Measurements from ENCODE around the gene ANKMY1.
"Not testable (repeated sequence)": the region's sequence is repeated elsewhere in the genome, so short reads cannot be mapped to it uniquely, and the experiment has no call there.

ANKMY1 gene

DNA sequence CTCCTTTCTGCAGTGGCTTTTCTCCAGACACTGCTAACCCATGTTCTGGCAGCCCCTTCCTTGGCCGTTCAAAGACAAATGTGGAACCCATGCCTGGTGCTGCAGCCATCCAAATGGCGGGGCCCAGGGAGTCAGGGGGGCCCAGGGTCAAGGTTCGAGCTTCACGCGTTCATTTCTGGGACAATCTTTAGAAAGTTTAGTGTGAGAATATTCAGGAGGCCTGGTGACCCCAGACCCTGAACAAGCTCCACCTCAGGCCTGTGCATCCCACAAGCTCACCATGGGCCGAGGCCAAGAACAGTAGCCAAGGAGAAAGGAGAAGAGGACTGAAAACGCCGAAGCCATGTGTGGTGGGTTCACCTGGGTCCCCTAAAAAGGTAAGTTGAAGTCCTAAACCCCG lies 54.4 kb downstream of the ANKMY1 start:
- no peak for DNase-seq (ENCODE audit: low read depth)

DNA sequence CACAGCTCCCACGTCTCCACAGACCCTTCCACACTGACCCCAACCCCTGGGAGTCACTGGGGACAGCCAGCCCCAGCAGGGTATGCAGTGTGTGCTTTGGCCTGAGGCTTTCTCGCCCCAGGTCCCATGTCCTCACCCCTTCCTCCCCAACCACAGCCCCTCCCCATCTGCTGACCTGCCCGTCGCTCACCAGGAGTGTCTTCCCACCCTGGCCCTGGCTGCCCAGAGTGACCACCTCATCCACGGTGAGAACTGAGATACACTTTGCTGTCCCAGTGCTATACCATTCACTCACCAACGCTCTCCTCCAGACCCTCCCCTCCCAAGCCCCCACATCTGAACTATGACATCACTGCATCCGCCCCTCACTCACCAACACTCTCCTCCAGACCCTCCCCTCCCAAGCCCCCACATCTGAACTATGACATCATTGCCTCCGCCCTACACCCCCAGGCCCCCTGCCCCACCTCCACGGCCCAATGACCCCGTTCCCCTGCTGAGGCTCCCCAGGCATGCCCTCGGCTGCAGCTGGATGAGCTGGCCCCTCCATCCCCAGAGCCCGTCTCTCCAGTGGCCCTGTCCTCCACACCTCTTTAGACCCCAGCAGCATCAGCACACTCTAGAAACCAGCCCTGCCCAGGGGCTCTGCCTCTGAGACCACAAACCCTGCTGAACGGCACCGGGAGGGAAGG lies 55.2 kb downstream of the ANKMY1 start:
- DNase-seq (ENCODE audit: low read depth), result no peak

DNA sequence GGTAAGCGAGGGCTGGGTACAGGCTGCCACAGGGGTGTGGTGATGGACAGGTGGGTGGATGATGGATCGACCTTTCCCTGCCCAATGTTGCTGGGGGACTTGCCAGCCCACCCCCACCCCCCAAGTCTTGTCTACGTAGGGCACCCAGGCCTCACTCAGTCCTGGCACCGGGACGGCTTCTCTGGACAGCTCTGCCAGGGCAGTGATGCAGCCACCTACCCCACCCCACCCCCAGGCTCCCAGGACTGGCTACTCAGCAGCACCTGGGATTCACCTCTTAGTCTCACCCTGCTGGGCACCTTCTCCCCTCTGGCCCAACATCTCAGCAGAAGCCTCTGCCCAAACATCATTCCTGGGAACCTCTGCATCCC lies 55.7 kb downstream of the ANKMY1 start:
- no peak for DNase-seq (ENCODE audit: low read depth)

- no peak for DNase-seq (ENCODE audit: low read depth)
Measured at GRCh38 chr2:240501531-240501991, 56.2 kb downstream of the ANKMY1 start.

DNA sequence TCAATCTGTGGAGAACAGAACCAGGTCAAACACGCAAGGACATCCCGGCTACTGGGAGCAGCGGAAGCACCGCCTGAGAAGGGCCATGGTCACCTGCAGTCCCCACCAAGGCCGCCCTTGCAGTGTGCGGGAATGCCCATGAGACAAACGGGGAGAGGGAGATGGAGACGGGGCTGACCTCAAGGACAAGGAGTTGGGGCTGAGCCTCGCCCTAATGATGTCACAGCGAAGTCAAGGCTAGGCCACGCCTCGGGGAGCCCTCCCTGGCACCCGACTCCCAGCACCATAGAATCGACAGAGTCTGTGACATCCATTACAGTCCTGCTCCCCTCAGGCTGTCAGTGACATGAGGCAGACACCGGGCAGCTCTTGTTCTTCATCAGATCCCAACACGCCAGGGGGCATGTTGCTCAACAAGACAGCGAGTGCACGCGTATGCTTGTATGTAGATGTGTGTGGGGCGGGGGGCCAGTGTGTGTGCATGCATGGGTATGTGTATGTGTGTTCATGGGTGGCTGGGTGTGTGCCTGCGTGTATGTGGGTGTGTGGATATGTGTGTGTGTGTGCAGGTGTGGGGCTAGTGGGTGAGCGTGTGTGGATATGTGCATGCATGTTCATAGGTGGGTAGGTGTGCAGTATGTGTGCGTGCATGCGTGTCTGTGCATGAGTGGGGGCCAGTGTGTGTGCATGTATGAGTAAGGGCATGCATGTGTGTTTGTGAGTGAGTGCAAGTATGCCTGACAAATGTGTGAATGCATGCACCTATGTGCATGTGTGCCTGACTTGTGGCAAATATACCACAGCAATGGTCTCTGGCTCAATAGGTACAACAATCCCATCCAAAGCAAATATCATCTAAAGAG lies 57.0 kb downstream of the ANKMY1 start:
- DNase-seq (ENCODE audit: low read depth), result no peak

DNA sequence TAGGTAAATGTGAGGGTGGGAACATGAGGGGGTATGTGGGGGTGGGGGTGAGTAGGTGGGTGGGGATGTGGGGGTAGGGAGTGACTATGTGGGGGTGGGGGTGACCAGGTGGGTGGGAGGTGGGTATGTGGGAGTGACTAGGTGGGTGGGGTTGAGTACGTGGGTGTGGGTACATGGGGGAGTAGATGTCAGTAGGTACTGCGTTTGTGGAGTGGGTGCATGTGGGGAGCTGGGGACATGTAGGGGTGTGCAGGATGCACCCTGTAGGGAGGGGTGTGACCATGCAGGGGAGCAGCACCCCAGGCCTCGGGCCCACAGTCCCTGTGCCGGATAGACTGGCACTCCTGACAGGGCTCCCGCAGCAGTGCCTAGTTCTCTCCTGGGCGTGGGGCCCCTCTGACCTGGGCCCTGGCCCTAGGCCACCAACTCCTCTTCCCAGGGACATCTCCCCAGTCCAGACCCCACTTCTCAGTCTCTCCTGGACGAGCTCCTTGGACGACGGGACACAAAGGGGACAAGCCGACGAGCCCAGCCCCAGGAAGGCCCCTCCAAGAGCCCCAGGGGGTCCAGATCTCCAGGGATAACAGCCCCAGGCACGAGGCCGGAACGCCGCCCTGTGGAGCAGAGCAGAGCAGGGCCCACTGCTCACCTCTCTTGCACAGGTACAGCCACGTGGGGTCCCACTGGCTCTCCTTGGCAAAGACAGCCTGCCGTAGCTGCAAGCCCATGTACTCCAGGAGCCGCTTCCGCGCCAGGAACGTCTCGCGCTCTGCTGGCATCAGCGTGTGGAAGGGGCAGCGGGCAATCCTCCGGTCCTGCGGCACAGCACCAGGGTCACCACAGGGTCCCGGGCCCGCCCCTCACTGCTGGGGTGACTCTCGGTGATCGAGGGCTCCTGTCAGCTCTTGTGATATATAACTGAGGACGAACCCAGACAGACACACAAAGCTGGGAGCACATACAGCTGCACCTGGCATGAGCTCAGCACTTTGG lies 58.2 kb downstream of the ANKMY1 start:
- no peak for DNase-seq (ENCODE audit: low read depth)

DNA sequence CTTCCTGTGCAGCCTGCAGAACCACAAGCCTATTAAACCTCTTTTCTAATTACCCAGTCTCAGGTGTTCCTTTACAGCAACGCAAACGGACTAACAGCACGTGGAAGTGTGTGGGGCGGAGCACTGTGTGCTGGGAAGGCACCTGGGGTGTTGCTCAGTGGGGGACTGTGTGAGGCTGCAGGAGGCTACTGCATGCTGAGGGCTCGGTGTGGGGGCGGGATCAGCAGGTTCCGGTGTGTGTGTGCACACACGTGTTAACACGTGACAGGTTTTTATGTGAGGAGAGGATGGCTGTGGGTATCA lies 58.9 kb downstream of the ANKMY1 start:
- DNase-seq (ENCODE audit: low read depth), result no peak

- no peak for DNase-seq (ENCODE audit: low read depth)
Measured at GRCh38 chr2:240498171-240498957, 59.4 kb downstream of the ANKMY1 start.

DNA sequence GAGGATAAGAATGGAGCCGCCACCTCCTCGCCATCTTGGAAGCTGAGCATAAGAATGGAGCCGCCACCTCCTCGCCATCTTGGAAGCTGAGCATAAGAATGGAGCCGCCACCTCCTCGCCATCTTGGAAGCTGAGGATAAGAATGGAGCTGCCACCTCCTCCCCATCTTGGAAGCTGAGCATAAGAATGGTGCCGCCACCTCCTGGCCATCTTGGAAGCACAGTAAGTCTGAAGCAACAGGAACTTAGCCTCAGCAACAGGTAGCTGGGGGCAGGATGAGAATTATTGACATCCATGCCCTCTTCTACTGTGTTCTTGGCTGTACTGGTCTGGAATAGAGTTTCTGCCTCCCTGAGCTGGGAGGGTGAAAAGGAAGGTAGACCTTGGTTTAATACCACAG lies 60.7 kb downstream of the ANKMY1 start:
- not testable (repeated sequence) for DNase-seq (ENCODE audit: low read depth)

DNA sequence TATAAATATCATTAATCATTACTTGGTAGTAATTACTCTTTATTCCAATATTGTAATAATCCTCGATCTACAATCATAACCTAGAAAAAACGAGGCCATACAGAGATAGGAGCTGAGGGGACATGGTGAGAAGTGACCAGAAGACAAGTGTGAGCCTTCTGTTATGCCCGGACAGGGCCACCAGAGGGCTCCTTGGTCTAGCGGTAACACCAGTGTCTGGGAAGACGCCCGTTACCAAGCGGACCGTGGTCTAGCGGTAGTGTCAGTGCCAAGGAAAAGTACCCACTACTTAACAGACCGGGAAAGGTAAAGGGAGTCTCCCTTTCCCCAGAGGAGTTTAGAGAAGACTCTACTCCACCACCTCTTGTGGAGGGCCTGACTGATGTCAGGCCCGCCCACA lies 62.8 kb downstream of the ANKMY1 start:
- DNase-seq (ENCODE audit: low read depth), result not testable (repeated sequence)

DNA sequence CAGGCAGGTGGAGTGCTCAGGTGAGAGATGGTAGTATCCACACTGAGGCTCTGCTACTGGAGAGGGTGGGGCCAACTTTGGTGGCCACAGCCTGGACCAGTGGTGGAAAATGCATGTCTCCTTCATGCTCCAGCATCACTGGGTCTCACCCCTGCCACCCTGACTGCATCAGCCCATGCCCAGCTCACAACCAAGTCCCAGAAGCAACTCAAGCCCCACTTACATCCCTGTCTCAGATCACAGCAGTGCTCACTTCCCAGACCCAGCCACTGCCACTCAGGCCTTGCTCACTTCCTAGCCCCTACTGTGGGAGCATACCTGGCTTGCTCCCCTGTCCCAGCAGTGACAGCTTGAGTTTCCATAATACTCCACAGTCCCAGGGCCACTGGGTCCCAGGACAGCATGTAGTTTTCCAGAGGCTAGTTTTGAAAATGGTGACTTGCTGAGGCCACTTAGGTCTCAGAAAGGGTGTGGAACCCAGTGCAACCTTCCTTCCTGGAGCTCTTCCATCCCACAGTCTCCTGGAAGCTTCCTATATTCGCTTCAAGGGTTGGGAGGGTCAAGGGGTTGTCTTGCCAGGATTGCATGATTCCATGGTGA lies 63.5 kb downstream of the ANKMY1 start:
- DNase-seq (ENCODE audit: low read depth), result no peak

GRCh38 chr2:240491483-240491882 lies 66.3 kb downstream of the ANKMY1 start:
- DNase-seq (ENCODE audit: low read depth), result no peak

- no peak for DNase-seq (ENCODE audit: low read depth)
Measured at GRCh38 chr2:240482141-240482540, 75.6 kb downstream of the ANKMY1 start.

DNA sequence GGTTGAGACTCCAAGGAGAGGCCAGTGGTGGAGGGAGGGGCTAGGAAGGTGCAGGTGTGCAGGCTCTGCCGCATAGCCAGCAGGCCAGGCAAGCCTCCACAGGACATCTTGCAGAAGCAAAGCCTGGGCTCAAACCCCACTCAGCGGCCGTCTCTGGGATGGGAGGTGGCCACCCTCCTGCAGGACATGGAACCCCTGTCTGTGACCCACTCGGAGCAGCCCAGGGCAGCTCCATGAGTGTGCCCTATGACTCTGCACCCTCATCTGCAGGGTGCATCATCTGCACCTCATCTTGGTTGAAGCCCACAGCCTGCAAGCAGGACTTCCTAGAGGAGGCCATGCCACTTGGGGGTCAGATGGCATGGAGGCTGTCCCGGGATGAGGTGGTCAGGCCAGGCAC lies 76.1 kb downstream of the ANKMY1 start:
- DNase-seq (ENCODE audit: low read depth), result no peak

DNA sequence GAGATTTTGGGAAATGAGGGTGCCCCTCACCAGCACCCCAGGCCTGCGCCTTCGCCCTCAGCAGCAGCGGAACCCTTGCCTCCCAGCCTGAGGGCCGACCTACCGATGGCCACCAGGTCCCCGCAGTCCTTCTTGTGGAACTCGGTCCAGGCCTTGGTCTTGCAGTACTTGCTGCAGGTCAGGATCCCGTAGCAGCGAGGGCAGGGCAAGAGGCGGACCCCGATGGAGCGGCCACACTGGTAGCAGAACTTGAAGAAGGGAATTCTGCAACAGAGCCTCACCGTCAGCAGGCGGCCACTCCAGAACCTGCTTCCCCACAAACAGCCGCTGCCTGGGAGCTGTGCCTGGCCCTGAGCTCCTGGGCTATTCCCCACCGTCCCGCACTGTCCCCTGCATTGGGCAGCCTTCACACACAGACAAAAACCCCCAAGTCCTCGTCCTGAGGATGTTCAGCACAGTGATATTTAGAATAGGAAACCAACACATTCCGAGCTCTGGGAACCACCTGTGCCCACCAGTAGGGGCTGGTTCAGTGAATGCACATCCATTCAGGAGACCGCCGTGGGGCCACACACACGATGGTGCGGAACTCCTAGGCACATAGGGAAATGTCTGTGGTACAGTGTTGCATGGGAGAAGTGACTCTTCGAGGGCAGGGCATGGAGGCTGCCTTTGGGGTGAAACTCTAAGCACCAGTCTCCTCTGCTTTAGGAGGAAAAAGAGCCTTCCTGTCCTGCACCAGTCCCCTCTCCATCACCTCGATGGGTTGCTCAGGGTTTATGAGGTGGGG lies 76.8 kb downstream of the ANKMY1 start:
- no peak for DNase-seq (ENCODE audit: low read depth)

GRCh38 chr2:240479111-240479501 lies 78.7 kb downstream of the ANKMY1 start:
- no peak for DNase-seq (ENCODE audit: low read depth)

DNA sequence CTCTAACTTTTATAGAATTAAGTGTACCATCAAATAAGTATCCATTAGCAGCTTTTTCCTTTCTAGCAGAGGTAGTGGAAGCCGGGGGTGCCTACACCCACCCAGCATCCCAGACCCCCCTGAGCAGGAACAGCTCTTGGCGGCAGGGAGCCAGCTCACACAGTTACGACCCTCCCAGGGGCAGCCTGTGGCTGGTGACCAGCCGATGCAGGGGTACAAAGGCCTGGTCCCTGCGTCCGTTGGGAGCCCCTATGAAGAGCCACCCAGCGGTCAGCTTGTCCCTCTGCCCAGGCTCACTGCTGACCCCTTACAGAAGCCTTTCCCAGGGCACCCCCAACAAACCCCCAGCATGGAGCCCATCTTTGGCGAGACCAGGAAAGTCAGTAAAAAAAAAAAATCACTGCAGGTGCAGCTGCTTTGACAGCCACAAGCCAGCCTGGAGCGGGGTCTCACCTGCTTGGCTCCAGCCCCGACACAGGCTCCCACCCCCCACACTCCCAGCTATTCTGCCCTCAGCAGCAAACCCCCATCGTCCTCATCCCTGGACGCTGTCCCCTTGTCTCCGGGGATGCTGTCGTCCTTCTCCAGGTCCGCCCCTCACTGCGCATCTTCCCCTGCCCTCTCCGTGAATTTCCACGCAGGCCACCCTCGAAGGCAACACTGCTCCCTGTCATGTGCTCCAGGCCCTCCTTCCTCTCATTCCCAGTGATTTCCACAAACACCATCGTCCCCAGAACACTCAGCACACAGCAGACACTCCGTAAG lies 79.3 kb downstream of the ANKMY1 start:
- DNase-seq (ENCODE audit: low read depth), result no peak

DNA sequence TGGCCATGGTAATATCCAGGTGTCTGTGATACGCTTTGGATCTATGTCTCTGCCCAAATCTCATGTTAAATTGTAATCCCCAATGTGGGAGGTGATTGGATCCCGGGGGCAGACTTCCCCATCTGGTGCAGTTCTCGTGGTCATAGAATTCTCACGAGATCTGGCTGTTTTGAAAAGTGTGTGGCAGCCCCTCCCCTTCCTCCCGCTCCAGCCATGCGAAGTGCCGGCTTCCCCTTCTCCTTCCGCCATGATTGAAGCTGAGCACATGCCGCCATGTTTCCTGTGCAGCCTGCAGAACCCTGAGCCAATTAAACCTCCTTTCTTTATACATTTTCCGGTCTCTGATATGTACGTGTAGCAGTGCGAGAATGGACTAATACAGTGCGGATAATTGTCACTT lies 79.9 kb downstream of the ANKMY1 start:
- no peak for DNase-seq (ENCODE audit: low read depth)

DNA sequence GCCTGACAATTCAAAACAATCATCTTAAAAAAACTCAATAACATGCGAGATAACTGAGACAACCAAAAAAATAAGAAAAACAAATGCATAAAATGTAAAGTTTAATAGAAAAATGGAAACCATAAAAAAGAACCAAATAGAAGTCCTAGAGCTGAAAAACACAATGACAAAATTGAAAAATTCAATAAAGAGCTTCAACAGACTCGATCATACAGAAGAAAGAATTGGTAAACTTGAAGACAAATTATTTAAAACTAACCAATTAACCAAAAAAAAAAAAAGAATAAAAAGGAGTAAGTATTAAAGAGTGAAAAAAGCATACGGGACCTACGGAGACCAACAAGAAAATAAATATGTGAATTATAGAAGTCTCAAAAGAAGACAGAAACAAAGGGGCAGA lies 84.6 kb downstream of the ANKMY1 start:
- no peak for DNase-seq (ENCODE audit: low read depth)

Data from stimulated activated CD8-positive, alpha-beta memory T cell treated with anti-CD3 and anti-CD28 coated beads, Interleukin-7, amount 100 ng/mL, for 24 hours (primary cell).